ENCODE measurements around the gene CRISPLD2. TPM values are rescaled to one million over a fixed set of nuclear protein-coding genes. Genes with fewer than 3 reads are reported as not detected.
A peak's percentile ranks its signal among the peaks of the same experiment; 100 is the strongest.

Gene CRISPLD2
- polyA plus RNA-seq, 1 donor from 2014 or later: not detected

DNA sequence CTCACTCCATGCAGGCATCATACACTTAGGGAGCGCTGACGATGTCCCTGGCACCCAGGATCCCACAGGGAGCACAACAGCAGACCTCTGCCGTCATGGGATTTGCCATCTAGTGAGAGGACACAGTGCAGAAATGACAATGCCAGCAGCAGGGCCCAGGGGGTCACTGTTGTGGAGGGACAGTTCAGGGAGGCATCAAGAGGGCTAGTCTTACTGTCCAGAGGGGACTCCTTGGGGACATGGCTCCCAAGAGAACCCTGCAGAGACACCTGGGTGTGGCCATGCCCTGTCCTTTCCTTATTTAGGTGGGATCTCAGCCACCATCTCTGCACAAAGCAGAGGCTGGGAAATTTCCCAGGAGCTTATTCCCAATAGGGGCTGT lies 73.7 kb downstream of the CRISPLD2 start:
- Mint-ChIP-seq H3K4me3 (no peak overlapping the region), H3K27ac (no peak overlapping the region), H3K27me3 (peaks cover 12% of the 10 kb centered on the region), H3K4me1 (no peaks in the 10 kb centered on the region), H3K9me3 (peaks cover 0 to 9% (median 7%) of the 10 kb centered on the region in 3 donors), H3K36me3 (peaks cover 2% of the 10 kb centered on the region)

DNA sequence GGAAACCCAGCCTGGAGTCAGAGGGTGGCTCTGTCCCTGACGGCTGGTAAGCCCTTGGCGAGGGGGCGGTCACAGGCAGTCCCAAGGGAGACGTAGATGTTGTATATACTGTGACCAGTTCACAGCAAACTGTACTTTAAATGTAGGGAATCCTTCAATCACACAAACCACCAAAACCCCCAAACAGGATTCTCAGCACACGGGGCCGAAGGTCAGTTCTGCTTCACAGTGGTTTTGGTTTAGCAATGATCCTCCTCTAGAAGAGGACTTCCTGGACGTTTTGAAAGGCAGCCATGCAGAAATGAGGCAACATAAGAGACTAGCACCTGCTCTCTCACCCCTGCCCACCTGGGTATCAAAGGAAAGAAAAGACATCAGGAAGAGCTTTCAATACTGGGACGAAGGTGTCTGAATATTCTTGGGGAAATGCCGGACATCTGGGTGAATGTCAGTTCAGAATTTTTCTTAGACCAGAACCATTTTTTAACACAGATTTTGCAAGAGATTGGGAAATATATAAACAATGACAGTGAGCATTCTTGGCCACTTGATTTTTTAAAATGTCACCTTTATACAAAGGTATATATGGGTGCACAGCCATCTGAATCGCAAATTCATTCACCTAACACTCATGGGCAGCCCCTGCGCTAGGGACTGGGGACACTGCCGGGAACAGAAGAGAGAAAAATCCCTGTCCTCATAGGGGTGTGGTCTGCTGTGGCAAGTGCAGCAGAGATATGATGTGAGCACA lies 74.2 kb downstream of the CRISPLD2 start:
- H3K27ac Mint-ChIP-seq: no peak overlapping the region
- peaks cover 8% of the 10 kb centered on the region for H3K27me3 Mint-ChIP-seq
- H3K4me3 Mint-ChIP-seq: peak overlapping the region in 1 of 4 donors; percentile 38
- peaks cover 2% of the 10 kb centered on the region for H3K36me3 Mint-ChIP-seq
- H3K9me3 Mint-ChIP-seq: peaks cover 0 to 10% (median 7%) of the 10 kb centered on the region in 3 donors
- no peaks in the 10 kb centered on the region for H3K4me1 Mint-ChIP-seq

- Mint-ChIP-seq H3K27ac (no peak overlapping the region), H3K4me3 (peak overlapping the region in 1 of 4 donors; percentile 6), H3K4me1 (no peaks in the 10 kb centered on the region), H3K27me3 (peaks cover 8% of the 10 kb centered on the region), H3K9me3 (peaks cover 0 to 10% (median 7%) of the 10 kb centered on the region in 3 donors), H3K36me3 (peaks cover 2% of the 10 kb centered on the region)
These were observed 75.2 kb downstream of the CRISPLD2 start for GRCh38 chr16:84895016-84895415.

GRCh38 chr16:84896847-84897246 lies 77.1 kb downstream of the CRISPLD2 start:
- Mint-ChIP-seq H3K27me3 (peaks cover 10% of the 10 kb centered on the region), H3K27ac (no peak overlapping the region), H3K9me3 (peaks cover 0 to 10% (median 7%) of the 10 kb centered on the region in 3 donors), H3K36me3 (peaks cover 3% of the 10 kb centered on the region), H3K4me1 (no peaks in the 10 kb centered on the region), H3K4me3 (no peak overlapping the region)

DNA sequence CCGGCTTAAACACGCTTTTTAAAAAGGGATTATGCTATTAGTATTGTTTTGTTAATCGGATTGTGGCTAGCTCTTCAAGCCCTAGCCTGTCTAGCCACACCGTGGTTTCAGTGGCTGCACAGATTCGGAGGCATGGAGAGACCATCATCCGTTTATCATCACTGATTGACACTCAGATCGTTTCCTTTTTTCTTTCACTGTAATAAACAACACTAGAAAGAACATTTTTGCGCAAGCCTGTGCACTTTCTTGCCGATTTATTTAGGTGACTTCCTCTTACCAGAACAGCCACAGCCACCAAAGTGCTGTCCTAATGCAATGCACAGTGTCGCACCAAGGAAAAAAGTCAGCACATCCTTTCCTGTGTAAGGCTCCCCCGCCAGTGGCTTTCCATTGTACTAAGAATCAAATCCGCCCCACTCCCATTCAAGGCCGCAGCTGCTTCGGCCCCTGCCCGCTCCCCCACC lies 78.2 kb downstream of the CRISPLD2 start:
- Mint-ChIP-seq H3K36me3 (peaks cover 3% of the 10 kb centered on the region), H3K9me3 (peaks cover 0 to 10% (median 7%) of the 10 kb centered on the region in 3 donors), H3K4me3 (no peak overlapping the region), H3K27me3 (peaks cover 10% of the 10 kb centered on the region), H3K27ac (no peak overlapping the region), H3K4me1 (no peaks in the 10 kb centered on the region)

- Mint-ChIP-seq H3K9me3 (peaks cover 0 to 10% (median 7%) of the 10 kb centered on the region in 3 donors), H3K36me3 (peaks cover 3% of the 10 kb centered on the region), H3K4me3 (no peak overlapping the region), H3K4me1 (no peaks in the 10 kb centered on the region), H3K27ac (no peak overlapping the region), H3K27me3 (peaks cover 7% of the 10 kb centered on the region)
These were observed 78.7 kb downstream of the CRISPLD2 start for GRCh38 chr16:84898447-84898846.

GRCh38 chr16:84899414-84899813 lies 79.6 kb downstream of the CRISPLD2 start:
- no peak overlapping the region for H3K4me3 Mint-ChIP-seq
- peaks cover 1% of the 10 kb centered on the region for H3K36me3 Mint-ChIP-seq
- H3K27me3 Mint-ChIP-seq: peaks cover 4% of the 10 kb centered on the region
- H3K9me3 Mint-ChIP-seq: peaks cover 0 to 4% (median under 1%) of the 10 kb centered on the region in 3 donors
- H3K27ac Mint-ChIP-seq: no peak overlapping the region
- H3K4me1 Mint-ChIP-seq: no peaks in the 10 kb centered on the region

DNA sequence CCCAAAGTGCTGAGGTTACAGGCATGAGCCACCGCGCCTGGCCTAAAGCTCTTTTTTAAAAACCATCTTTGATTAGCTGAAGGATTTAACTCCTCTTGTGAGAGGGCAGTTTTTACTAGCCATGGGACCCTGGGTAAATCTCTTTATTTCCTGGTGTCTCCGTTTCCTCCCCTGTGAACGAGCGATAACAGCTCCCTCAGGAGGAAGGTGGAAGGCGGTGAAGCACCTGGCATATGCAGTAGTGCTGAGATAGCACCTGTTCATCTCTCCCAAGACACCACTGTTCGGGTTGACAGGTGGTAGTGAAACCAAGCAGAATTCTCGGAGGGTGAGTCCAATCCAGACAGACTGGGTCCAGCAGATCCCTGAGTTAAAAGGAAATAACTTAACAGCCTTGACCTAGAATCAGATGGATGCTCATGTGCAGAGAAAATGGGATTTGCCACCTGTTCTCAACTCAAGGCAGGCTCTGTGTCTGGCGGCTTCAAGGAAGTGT lies 86.2 kb downstream of the CRISPLD2 start:
- H3K4me3 Mint-ChIP-seq: no peak overlapping the region
- H3K9me3 Mint-ChIP-seq: no peaks in the 10 kb centered on the region
- peaks cover 1% of the 10 kb centered on the region for H3K36me3 Mint-ChIP-seq
- no peaks in the 10 kb centered on the region for H3K4me1 Mint-ChIP-seq
- H3K27me3 Mint-ChIP-seq: peaks cover 7% of the 10 kb centered on the region
- H3K27ac Mint-ChIP-seq: no peak overlapping the region

- peaks cover 11% of the 10 kb centered on the region for H3K27me3 Mint-ChIP-seq
- no peaks in the 10 kb centered on the region for H3K36me3 Mint-ChIP-seq
- H3K9me3 Mint-ChIP-seq: no peaks in the 10 kb centered on the region
- no peak overlapping the region for H3K4me3 Mint-ChIP-seq
- H3K4me1 Mint-ChIP-seq: no peaks in the 10 kb centered on the region
- no peak overlapping the region for H3K27ac Mint-ChIP-seq
These were observed 87.3 kb downstream of the CRISPLD2 start for GRCh38 chr16:84907051-84907450.

DNA sequence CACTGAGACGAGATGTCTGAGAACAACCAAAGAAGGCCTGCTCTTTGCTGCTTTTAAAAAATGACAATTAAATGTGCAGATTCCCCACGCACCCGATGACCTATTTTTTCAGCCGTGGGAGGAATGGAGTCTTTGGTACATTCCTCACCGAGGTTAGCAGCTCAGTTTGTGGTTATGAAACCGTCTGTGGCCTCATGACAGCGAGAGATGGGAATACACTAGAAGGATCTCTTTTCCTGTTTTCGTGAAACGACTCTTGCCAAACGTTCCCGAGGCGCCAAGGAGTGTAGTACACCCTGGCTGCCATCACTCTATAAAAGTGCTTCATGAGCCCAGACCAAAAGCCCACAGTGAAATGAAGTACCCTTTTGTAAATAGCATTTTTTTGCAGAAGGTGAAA lies 87.8 kb downstream of the CRISPLD2 start:
- Mint-ChIP-seq H3K9me3 (no peaks in the 10 kb centered on the region), H3K4me1 (no peaks in the 10 kb centered on the region), H3K36me3 (no peaks in the 10 kb centered on the region), H3K4me3 (no peak overlapping the region), H3K27ac (no peak overlapping the region), H3K27me3 (peaks cover 13% of the 10 kb centered on the region)

GRCh38 chr16:84909476-84910085 lies 89.8 kb downstream of the CRISPLD2 start:
- Mint-ChIP-seq H3K36me3 (no peaks in the 10 kb centered on the region), H3K9me3 (no peaks in the 10 kb centered on the region), H3K4me3 (no peak overlapping the region), H3K4me1 (no peaks in the 10 kb centered on the region), H3K27me3 (peaks cover 16% of the 10 kb centered on the region), H3K27ac (no peak overlapping the region)

DNA sequence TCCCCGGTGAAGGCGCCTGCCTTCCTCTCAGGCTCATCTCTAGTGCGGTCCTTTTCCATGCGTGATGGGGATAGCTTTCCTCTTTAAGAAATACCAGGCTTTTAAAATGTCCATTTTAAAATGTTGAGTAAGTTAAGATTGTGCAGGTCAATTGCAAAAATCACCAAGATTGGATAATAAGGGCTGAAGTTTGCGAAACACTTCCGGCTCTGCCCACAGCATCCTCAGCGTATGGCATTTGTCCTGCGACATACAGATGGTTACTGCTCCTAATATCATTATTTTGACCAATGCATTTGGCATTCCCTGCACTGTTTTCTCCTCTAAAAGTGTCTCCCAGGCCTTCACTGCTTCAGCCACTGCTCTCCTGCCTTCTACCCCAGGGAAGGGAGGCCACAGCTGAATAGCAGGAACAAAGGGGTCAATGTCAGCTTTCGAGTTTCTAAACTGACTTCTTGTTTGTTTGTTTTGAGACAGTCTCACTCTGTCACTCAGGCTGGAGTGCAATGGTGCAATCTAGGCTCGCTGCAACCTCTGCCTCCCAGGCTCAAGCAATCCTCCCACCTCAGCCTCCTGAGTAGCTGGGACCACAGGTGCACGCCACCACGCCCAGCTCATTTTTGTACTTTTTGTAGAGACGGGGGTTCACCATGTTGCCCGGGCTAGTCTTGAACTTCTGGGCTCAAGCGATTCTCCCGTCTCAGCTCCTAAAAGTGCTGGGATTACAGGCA lies 91.9 kb downstream of the CRISPLD2 start:
- Mint-ChIP-seq H3K4me3 (no peak overlapping the region), H3K9me3 (no peaks in the 10 kb centered on the region), H3K36me3 (no peaks in the 10 kb centered on the region), H3K27ac (no peak overlapping the region), H3K4me1 (no peaks in the 10 kb centered on the region), H3K27me3 (peaks cover 20% of the 10 kb centered on the region)

DNA sequence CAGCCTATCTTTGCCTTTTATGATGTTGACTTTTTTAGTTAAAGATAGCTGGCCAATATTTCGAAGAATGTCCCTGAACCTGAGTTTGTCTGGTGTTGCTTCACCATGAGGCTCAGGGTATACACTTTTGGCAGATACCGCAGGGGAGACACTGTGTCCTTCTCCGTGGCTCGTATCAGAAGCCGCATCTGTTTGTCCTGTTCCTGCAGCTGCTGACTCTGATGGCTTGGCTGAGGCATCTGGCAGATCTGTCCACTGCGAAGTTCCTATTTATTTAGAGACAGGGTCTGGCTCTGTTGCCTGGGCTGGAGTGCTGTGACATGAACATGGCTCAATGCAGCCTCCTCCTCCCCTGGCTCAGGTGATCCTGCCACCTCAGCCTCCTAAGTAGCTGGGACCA lies 93.5 kb downstream of the CRISPLD2 start:
- Mint-ChIP-seq H3K36me3 (no peaks in the 10 kb centered on the region), H3K27me3 (peaks cover 19% of the 10 kb centered on the region), H3K9me3 (no peaks in the 10 kb centered on the region), H3K4me3 (no peak overlapping the region), H3K4me1 (no peaks in the 10 kb centered on the region), H3K27ac (no peak overlapping the region)

GRCh38 chr16:84914273-84914672 lies 94.5 kb downstream of the CRISPLD2 start:
- peaks cover 24% of the 10 kb centered on the region for H3K27me3 Mint-ChIP-seq
- H3K27ac Mint-ChIP-seq: peak overlapping the region in 1 of 3 donors; percentile 53
- H3K9me3 Mint-ChIP-seq: no peaks in the 10 kb centered on the region
- no peaks in the 10 kb centered on the region for H3K36me3 Mint-ChIP-seq
- H3K4me3 Mint-ChIP-seq: no peak overlapping the region
- H3K4me1 Mint-ChIP-seq: no peaks in the 10 kb centered on the region

DNA sequence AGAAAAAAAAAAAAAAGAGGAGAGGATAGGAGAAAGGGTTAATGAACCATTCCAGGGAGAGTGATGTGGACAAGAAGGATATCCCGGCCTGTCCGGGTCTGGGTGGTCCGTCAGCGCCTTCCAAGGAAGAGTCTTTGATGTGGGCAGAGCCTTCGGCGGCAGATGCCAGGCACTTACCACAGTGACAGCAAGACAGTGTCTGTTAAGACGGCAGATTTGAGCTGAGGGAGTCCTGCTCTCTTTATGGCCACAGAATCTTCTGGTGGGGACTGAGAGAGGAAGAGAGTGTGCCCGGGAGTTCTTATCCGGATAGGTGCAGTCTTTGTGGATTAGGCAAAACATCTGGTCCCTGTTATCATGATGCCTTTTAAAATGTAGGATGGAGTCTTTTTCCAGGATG lies 96.4 kb downstream of the CRISPLD2 start:
- H3K4me3 Mint-ChIP-seq: no peak overlapping the region
- no peaks in the 10 kb centered on the region for H3K36me3 Mint-ChIP-seq
- peak overlapping the region in 2 of 3 donors; percentile 43 to 61 for H3K27ac Mint-ChIP-seq
- peaks cover 33% of the 10 kb centered on the region for H3K27me3 Mint-ChIP-seq
- peaks cover 0 to 3% (median 0%) of the 10 kb centered on the region in 3 donors for H3K9me3 Mint-ChIP-seq
- H3K4me1 Mint-ChIP-seq: no peaks in the 10 kb centered on the region
